Stimulated activated CD8-positive, alpha-beta memory T cell treated with anti-CD3 and anti-CD28 coated beads, Interleukin-15, amount 100 ng/mL, for 1 hour (primary cell): ENCODE data around the gene SCMH1.

Experiments used
- DNase-seq: peaks from one replicate; pipeline ENCODE4 v3.0.0-alpha.2; 2020; ENCODE audit warnings: low read depth

Gene SCMH1

GRCh38 chr1:41097105-41097504, 145.0 kb downstream of the SCMH1 start:
- no peak for DNase-seq

- DNase-seq: no peak
Observed at GRCh38 chr1:41093826-41094225, 148.3 kb downstream of the SCMH1 start.

GRCh38 chr1:41086921-41087320, 155.2 kb downstream of the SCMH1 start:
- no peak for DNase-seq

- no peak for DNase-seq
Observed at GRCh38 chr1:41078616-41079015, 163.5 kb downstream of the SCMH1 start.

GRCh38 chr1:41078193-41078592, 163.9 kb downstream of the SCMH1 start:
- no peak for DNase-seq

GRCh38 chr1:41073971-41074370, 168.1 kb downstream of the SCMH1 start:
- DNase-seq: no peak

- no peak for DNase-seq
Observed at GRCh38 chr1:41072051-41072450, 170.1 kb downstream of the SCMH1 start.

- DNase-seq: no peak
Observed at GRCh38 chr1:41056907-41057306, 185.2 kb downstream of the SCMH1 start.

- no peak for DNase-seq
Observed at GRCh38 chr1:41053316-41053715, 188.8 kb downstream of the SCMH1 start.

- no peak for DNase-seq
Observed at GRCh38 chr1:41051022-41051421, 191.1 kb downstream of the SCMH1 start.

GRCh38 chr1:41048540-41048939, 193.6 kb downstream of the SCMH1 start:
- DNase-seq: no peak

GRCh38 chr1:41046347-41046775, 195.7 kb downstream of the SCMH1 start:
- DNase-seq: no peak

GRCh38 chr1:41045740-41046139, 196.4 kb downstream of the SCMH1 start:
- DNase-seq: no peak

- DNase-seq: no peak
Observed at GRCh38 chr1:41044187-41044586, 197.9 kb downstream of the SCMH1 start.

- no peak for DNase-seq
Observed at GRCh38 chr1:41041614-41042270, 200.4 kb downstream of the SCMH1 start.

GRCh38 chr1:41038110-41038509, 204.0 kb downstream of the SCMH1 start:
- no peak for DNase-seq

- no peak for DNase-seq
Observed at GRCh38 chr1:41037116-41037903, 204.8 kb downstream of the SCMH1 start.

- DNase-seq: no peak
Observed at GRCh38 chr1:41033272-41033671, 208.8 kb downstream of the SCMH1 start.

GRCh38 chr1:41032147-41032546, 210.0 kb downstream of the SCMH1 start:
- no peak for DNase-seq

GRCh38 chr1:41030872-41031616, 211.1 kb downstream of the SCMH1 start:
- DNase-seq: no peak

- DNase-seq: no peak
Observed at GRCh38 chr1:41028034-41028642, 214.0 kb downstream of the SCMH1 start.
